ENCODE results near the gene SMIM8. TPM values are rescaled to one million over a fixed set of nuclear protein-coding genes. Genes with fewer than 3 reads are reported as not detected.

Gene SMIM8
- total RNA-seq, 1 experiment from 2014 or later = 6.6 TPM

DNA sequence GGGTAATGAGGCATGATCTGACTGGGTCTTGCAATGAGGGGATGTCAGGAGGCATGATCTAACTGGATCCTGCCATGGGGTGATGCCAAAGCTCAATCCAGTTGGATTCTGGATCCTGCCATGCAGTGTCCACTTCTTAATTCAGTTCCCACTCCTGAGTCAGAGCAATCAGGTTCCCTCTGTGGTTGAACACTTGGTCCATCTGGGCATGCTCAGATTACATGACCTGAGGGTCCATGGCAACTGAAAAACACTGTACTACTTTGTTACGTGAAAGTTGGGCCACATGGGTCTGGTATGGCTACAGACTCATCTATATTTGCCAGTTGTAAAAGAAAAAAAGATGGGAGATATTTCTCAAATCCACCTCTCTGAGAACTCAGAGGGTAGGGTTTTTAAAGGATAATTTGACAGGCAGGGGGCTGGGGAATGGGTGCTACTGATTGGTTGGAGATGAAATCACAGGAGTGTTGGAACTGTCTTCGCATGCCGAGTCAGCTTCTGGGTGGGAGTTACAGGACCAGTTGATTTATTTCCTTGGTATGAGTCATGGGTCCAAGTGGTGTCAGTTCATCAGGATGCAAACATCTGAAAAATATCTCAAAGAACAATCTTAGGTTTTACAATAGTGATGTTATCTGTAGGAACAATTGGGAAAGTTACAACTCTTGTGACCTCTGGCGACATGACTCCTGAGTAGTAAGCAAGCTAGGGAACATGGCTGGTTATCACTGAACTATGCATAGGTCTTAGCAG is 43.9 kb downstream of the SMIM8 start:
- H3K9me3 Mint-ChIP-seq = peaks cover 37 to 39% of the 10 kb centered on the region in 2 experiments
- no peak overlapping the region for H3K27ac Mint-ChIP-seq
- no peak overlapping the region for H4K91ac ChIP-seq (ENCODE audit: insufficient read length, low read depth, low read length)
- H3K4me2 ChIP-seq (ENCODE audit: insufficient read depth, insufficient read length, low read length) = no peak overlapping the region
- H2AFZ ChIP-seq (ENCODE audit: low read length) = no peak overlapping the region
- no peak overlapping the region for H3K4ac ChIP-seq (ENCODE audit: low read depth, low read length)
- H3K79me2 ChIP-seq (ENCODE audit: insufficient read depth, low read length) = no peaks in the 10 kb centered on the region
- H4K20me1 ChIP-seq (ENCODE audit: control insufficient read depth, insufficient read depth, insufficient read length) = no peaks in the 10 kb centered on the region
- TF ChIP-seq, protein P1, sequence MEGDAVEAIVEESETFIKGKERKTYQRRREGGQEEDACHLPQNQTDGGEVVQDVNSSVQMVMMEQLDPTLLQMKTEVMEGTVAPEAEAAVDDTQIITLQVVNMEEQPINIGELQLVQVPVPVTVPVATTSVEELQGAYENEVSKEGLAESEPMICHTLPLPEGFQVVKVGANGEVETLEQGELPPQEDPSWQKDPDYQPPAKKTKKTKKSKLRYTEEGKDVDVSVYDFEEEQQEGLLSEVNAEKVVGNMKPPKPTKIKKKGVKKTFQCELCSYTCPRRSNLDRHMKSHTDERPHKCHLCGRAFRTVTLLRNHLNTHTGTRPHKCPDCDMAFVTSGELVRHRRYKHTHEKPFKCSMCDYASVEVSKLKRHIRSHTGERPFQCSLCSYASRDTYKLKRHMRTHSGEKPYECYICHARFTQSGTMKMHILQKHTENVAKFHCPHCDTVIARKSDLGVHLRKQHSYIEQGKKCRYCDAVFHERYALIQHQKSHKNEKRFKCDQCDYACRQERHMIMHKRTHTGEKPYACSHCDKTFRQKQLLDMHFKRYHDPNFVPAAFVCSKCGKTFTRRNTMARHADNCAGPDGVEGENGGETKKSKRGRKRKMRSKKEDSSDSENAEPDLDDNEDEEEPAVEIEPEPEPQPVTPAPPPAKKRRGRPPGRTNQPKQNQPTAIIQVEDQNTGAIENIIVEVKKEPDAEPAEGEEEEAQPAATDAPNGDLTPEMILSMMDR (conservative IDR thresholded peaks at IDR 0.05) = no peak
- H2BK12ac ChIP-seq (ENCODE audit: insufficient read length, low read depth, low read length) = no peak overlapping the region
- no peak overlapping the region for H3K4me3 Mint-ChIP-seq
- no peak overlapping the region for H2BK20ac ChIP-seq (ENCODE audit: low read depth, low read length, poor library complexity, severe bottlenecking)
- H3K14ac ChIP-seq (ENCODE audit: insufficient read depth, low read length) = no peak overlapping the region
- no peak overlapping the region for H2AK5ac ChIP-seq (ENCODE audit: insufficient read length, low read length)
- H4K5ac ChIP-seq (ENCODE audit: insufficient read length, low read depth, low read length) = no peak overlapping the region
- no peaks in the 10 kb centered on the region for H3K27me3 Mint-ChIP-seq (ENCODE audit: low read depth)
- no peak overlapping the region for H3K9ac ChIP-seq (ENCODE audit: extremely low read depth, insufficient read length, low read length)
- H2BK5ac ChIP-seq (ENCODE audit: insufficient read length, low read length) = no peak overlapping the region
- no peaks in the 10 kb centered on the region for H3K23me2 ChIP-seq (ENCODE audit: insufficient read length, low read depth, low read length, poor library complexity, severe bottlenecking)
- H2BK120ac ChIP-seq (ENCODE audit: low read depth, low read length, poor library complexity, severe bottlenecking) = no peak overlapping the region
- no peak overlapping the region for H3K27ac ChIP-seq (ENCODE audit: insufficient read length, low read depth, low read length)
- no peak overlapping the region for H3T11ph ChIP-seq (ENCODE audit: low read length)
- H3K27me3 ChIP-seq (ENCODE audit: insufficient read depth, low read length) = no peaks in the 10 kb centered on the region
- H4K8ac ChIP-seq (replicated peaks; ENCODE audit: insufficient read length, low read depth, low read length) = no peak overlapping the region
- no peak for DNase-seq
- H3K9me3 ChIP-seq (ENCODE audit: control insufficient read depth, low read depth, low read length) = no peaks in the 10 kb centered on the region
- H3K36me3 Mint-ChIP-seq (ENCODE audit: insufficient read depth in 1 of 3, low read depth in 3 of 3) = peaks cover 17 to 31% (median 26%) of the 10 kb centered on the region in 3 experiments
- no peak overlapping the region for H3K18ac ChIP-seq (ENCODE audit: insufficient read length, low read depth, low read length)
- no peak overlapping the region for H2BK15ac ChIP-seq (ENCODE audit: low read depth, low read length)
- no CpG with 5 or more reads among the region's 4 CpGs for WGBS (ENCODE audit: extremely low coverage, insufficient read length, low lambda C conversion rate)
- H3K4me1 ChIP-seq (ENCODE audit: insufficient read depth, low read length) = no peaks in the 10 kb centered on the region
- H3K23ac ChIP-seq (ENCODE audit: insufficient read length, low read depth, low read length) = no peak overlapping the region
- H3K4me1 Mint-ChIP-seq = no peaks in the 10 kb centered on the region
- no peak overlapping the region for H3K56ac ChIP-seq (ENCODE audit: insufficient read length, low read depth, low read length)
- H3K79me1 ChIP-seq (ENCODE audit: insufficient read depth, low read depth, low read length, poor library complexity, severe bottlenecking) = no peaks in the 10 kb centered on the region

All from H9 (cell line).